GOT3 (cell line): ENCODE measurements around the gene SH3GL2.
"Not testable (repeated sequence)": the region's sequence is repeated elsewhere in the genome, so short reads cannot be mapped to it uniquely, and the experiment has no call there.

Experiments used
- DNase-seq: peaks from one replicate; lab custom pipeline; 2025; ENCODE audit warnings: mixed read lengths; lab: John Stamatoyannopoulos, UW

SH3GL2 gene

GRCh38 chr9:17751486-17751885 is 172.6 kb downstream of the SH3GL2 start:
- DNase-seq, result no peak

GRCh38 chr9:17752021-17752420 is 173.2 kb downstream of the SH3GL2 start:
- no peak for DNase-seq

GRCh38 chr9:17757816-17758215 is 178.9 kb downstream of the SH3GL2 start:
- no peak for DNase-seq

GRCh38 chr9:17760250-17760649 is 181.4 kb downstream of the SH3GL2 start:
- no peak for DNase-seq

- no peak for DNase-seq
Measured at GRCh38 chr9:17761984-17762676, 183.3 kb downstream of the SH3GL2 start.

- no peak for DNase-seq
Measured at GRCh38 chr9:17764306-17764705, 185.4 kb downstream of the SH3GL2 start.

- DNase-seq, result not testable (repeated sequence)
Measured at GRCh38 chr9:17765131-17765530, 186.3 kb downstream of the SH3GL2 start.

GRCh38 chr9:17772223-17772622 is 193.4 kb downstream of the SH3GL2 start:
- no peak for DNase-seq

GRCh38 chr9:17775656-17776055 is 196.8 kb downstream of the SH3GL2 start:
- no peak for DNase-seq

GRCh38 chr9:17776735-17777134 is 197.9 kb downstream of the SH3GL2 start:
- DNase-seq, result no peak

GRCh38 chr9:17777465-17777864 is 198.6 kb downstream of the SH3GL2 start:
- DNase-seq, result no peak

GRCh38 chr9:17782430-17783149 is 203.7 kb downstream of the SH3GL2 start:
- no peak for DNase-seq

- DNase-seq, result no peak
Measured at GRCh38 chr9:17783227-17783626, 204.4 kb downstream of the SH3GL2 start.

GRCh38 chr9:17789316-17789715 is 210.4 kb downstream of the SH3GL2 start:
- DNase-seq, result no peak

- no peak for DNase-seq
Measured at GRCh38 chr9:17793713-17794622, 215.1 kb downstream of the SH3GL2 start.

- DNase-seq, result no peak
Measured at GRCh38 chr9:17795744-17796143, 216.9 kb downstream of the SH3GL2 start.

- DNase-seq, result no peak
Measured at GRCh38 chr9:17799369-17799768, 220.5 kb downstream of the SH3GL2 start.

- no peak for DNase-seq
Measured at GRCh38 chr9:17800418-17800817, 221.6 kb downstream of the SH3GL2 start.

- no peak for DNase-seq
Measured at GRCh38 chr9:17802249-17802857, 223.5 kb downstream of the SH3GL2 start.

- DNase-seq, result no peak
Measured at GRCh38 chr9:17807613-17808282, 228.9 kb downstream of the SH3GL2 start.

- DNase-seq, result no peak
Measured at GRCh38 chr9:17810317-17810716, 231.5 kb downstream of the SH3GL2 start.
